Endothelial cell of umbilical vein (primary cell): ENCODE results near the gene UVRAG. TPM values are rescaled to one million over a fixed set of nuclear protein-coding genes. Genes with fewer than 3 reads are reported as not detected.

ENCODE experiments used
- BruUV-seq: library from RNA; stranded (reverse); fragments of 400-500 nt; replicated peaks from 2 replicates; lab custom pipeline; 2021; lab: Mats Ljungman, UMichigan
- CTCF ChIA-PET: fragments of 300-600, 350-600 bp; sonication (Branson Sonifier 250); formaldehyde crosslinking; loops from one replicate; lab custom pipeline; 2021; ENCODE audit warnings: antibody characterized with exemption, inconsistent platforms; lab: Charles Lee
- POLR2A ChIA-PET: fragments of 300-600, 350-600 bp; sonication (Branson Sonifier 250); formaldehyde crosslinking; loops from one replicate; lab custom pipeline; 2021; ENCODE audit warnings: antibody characterized with exemption, inconsistent platforms; lab: Charles Lee
- DNase-seq: peaks from one replicate; pipeline ENCODE4 v3.0.0-alpha.2; 2011; ENCODE audit warnings: low read depth, low spot score
- FAIRE-seq: peaks from 2 replicates; lab custom pipeline; 2011; peaks lifted over from hg19 to GRCh38; lab: Jason Lieb, UNC
- H2AFZ ChIP-seq: 2 replicates; pipeline ENCODE4 v1.6.0; 2012; ENCODE audit warnings: low read depth, low read length, control low read depth, inconsistent platforms
- H3K27ac ChIP-seq: 2 replicates; pipeline ENCODE4 v1.5.1; 2011; ENCODE audit warnings: low read depth, mild to moderate bottlenecking, control low read depth, low read length, moderate library complexity; ENCODE audit not compliant: insufficient read depth
- H3K27me3 ChIP-seq, 2 experiments: 2 replicates each; pipeline versions ENCODE4 v1.6.0 to v1.6.1; 2011; ENCODE audit warnings: low read length in 2 of 2, mixed read lengths in 1 of 2; ENCODE audit not compliant: control insufficient read depth in 2 of 2, insufficient read depth in 2 of 2
- H3K36me3 ChIP-seq, 2 experiments: 2 replicates in 1 of 2; 3 replicates in 1 of 2; pipeline ENCODE4 v1.5.1; 2011; ENCODE audit warnings: low read length in 2 of 2, mild to moderate bottlenecking in 1 of 2, moderate library complexity in 1 of 2; ENCODE audit not compliant: control insufficient read depth in 2 of 2, insufficient read depth in 2 of 2; ENCODE audit errors: extremely low read depth in 1 of 2
- H3K4me1 ChIP-seq: 3 replicates; pipeline ENCODE4 v1.5.1; 2011; ENCODE audit warnings: mild to moderate bottlenecking, low read length; ENCODE audit not compliant: control insufficient read depth, insufficient read depth; ENCODE audit errors: extremely low read depth
- H3K4me2 ChIP-seq: 2 replicates; pipeline ENCODE4 v1.6.1; 2011; ENCODE audit warnings: low read length, control low read depth, mixed read lengths; ENCODE audit not compliant: insufficient read depth
- H3K4me3 ChIP-seq, 3 experiments: fragments of 200-600 bp in 1 of 3; sonication (generic), shearing (Covaris generic) in 1 of 3; replicated peaks in 1 of 3; 2 replicates each; pipeline ENCODE4 v1.5.1; 2011 to 2016; ENCODE audit warnings: control low read depth in 3 of 3, low read length in 3 of 3, mild to moderate bottlenecking in 2 of 3, inconsistent platforms in 1 of 3, low read depth in 1 of 3, moderate library complexity in 1 of 3; ENCODE audit not compliant: insufficient read depth in 1 of 3
- H3K79me2 ChIP-seq: 2 replicates; pipeline ENCODE4 v1.6.0; 2012; ENCODE audit warnings: low read length, inconsistent platforms; ENCODE audit not compliant: control insufficient read depth, insufficient read depth
- H3K9ac ChIP-seq: replicated peaks from 2 replicates; pipeline ENCODE3; 2011; ENCODE audit warnings: low read length, control low read depth; ENCODE audit not compliant: insufficient read depth; ENCODE audit errors: extremely low read depth
- H3K9me1 ChIP-seq: replicated peaks from 3 replicates; pipeline ENCODE4 v1.6.0; 2011; ENCODE audit warnings: mild to moderate bottlenecking, low read length; ENCODE audit not compliant: control insufficient read depth, insufficient read depth; ENCODE audit errors: extremely low read depth
- H3K9me3 ChIP-seq: replicated peaks from 2 replicates; pipeline ENCODE4 v1.5.1; 2012; ENCODE audit warnings: low read length, inconsistent platforms; ENCODE audit not compliant: control insufficient read depth, insufficient read depth
- H4K20me1 ChIP-seq: replicated peaks from 2 replicates; pipeline ENCODE3; 2011; ENCODE audit warnings: mild to moderate bottlenecking, low read length; ENCODE audit not compliant: control insufficient read depth, insufficient read depth; ENCODE audit errors: extremely low read depth
- EZH2 ChIP-seq: IDR thresholded peaks from 2 replicates; pipeline ENCODE4 v1.6.1; 2012; ENCODE audit warnings: borderline replicate concordance, low read depth, mild to moderate bottlenecking, moderate library complexity, low read length, inconsistent platforms; ENCODE audit not compliant: severe bottlenecking
- FOS ChIP-seq: IDR thresholded peaks from 2 replicates; pipeline ENCODE4 v1.6.1; 2011; ENCODE audit warnings: mild to moderate bottlenecking, low read length, moderate library complexity, borderline replicate concordance; ENCODE audit not compliant: insufficient read depth
- GATA2 ChIP-seq: IDR thresholded peaks from 2 replicates; pipeline ENCODE4 v1.7.0; 2011; ENCODE audit warnings: low read depth, mild to moderate bottlenecking, moderate library complexity, mixed read lengths, low read length; ENCODE audit not compliant: insufficient read length, insufficient read depth
- JUN ChIP-seq: IDR thresholded peaks from 2 replicates; pipeline ENCODE4 v1.6.1; 2011; ENCODE audit warnings: borderline replicate concordance, low read depth; ENCODE audit not compliant: insufficient read length, insufficient read depth
- MYC ChIP-seq: IDR thresholded peaks from one replicate; pipeline ENCODE4 v1.6.1; 2011; ENCODE audit warnings: mild to moderate bottlenecking, low read depth, low read length
- POLR2A ChIP-seq: IDR thresholded peaks from 2 replicates; pipeline ENCODE4 v1.6.1; 2012; ENCODE audit warnings: low read depth, mild to moderate bottlenecking, control low read depth, low read length
- POLR2AphosphoS5 ChIP-seq: IDR thresholded peaks from 2 replicates; pipeline ENCODE4 v1.6.1; 2012; ENCODE audit warnings: low read depth, mild to moderate bottlenecking, control low read depth, low read length, moderate library complexity; ENCODE audit not compliant: insufficient read depth
- dilution Hi-C: fragments of 300-500 bp; cut with MboI; formaldehyde crosslinking; loops from one replicate; pipeline ENCODE4 v1.15.0; 2019; ENCODE audit warnings: low sequenced_read_pairs; ENCODE audit not compliant: extremely low pct_ligation_motif_present
- intact Hi-C: fragments of 100-400 bp; cut with micrococcal nuclease; formaldehyde crosslinking; loops from one replicate; pipeline ENCODE4 v1.10.0; 2022
- polyA plus RNA-seq, 4 experiments: library from polyadenylated mRNA; depleted of rRNA in 3 of 4; stranded (reverse) in 3 of 4; unstranded in 1 of 4; fragments of >200 nt; gene quantifications; 2 replicates each; pipeline versions ENCODE4 v1.2.1 to v1.2.3, GENCODE V29; 2011 to 2012; ENCODE audit warnings: missing spikeins in 1 of 4
- total RNA-seq: library from RNA; stranded (reverse); gene quantifications from 2 replicates; pipeline ENCODE4 v1.2.3, GENCODE V29; 2021
- TF ChIP-seq, protein P1 (sequence below), 2 donors: IDR thresholded peaks; 1 replicate in 1 of 2; 2 replicates in 1 of 2; pipeline ENCODE4 v1.5.1; 2011; ENCODE audit warnings: low read length in 2 of 2, mild to moderate bottlenecking in 2 of 2, moderate library complexity in 2 of 2, control low read depth in 1 of 2, inconsistent platforms in 1 of 2, low read depth in 1 of 2; ENCODE audit not compliant: insufficient read depth in 1 of 2; ENCODE audit errors: extremely low read depth in 1 of 2
- TF ChIP-seq, protein P2 (sequence below): IDR thresholded peaks from 2 replicates; pipeline ENCODE4 v1.6.1; 2011; ENCODE audit not compliant: insufficient read depth, insufficient read length

UVRAG gene
- total and polyA plus RNA-seq, 2 donors (not counting 3 experiments of a cell fraction or from before 2014, with no cell fraction given), result 21.2 to 65.6 TPM

- H3K4me2 ChIP-seq, result no peak overlapping the region
- DNase-seq (no peak), FAIRE-seq (no peak)
- H3K9me3 ChIP-seq, result no peaks in the 10 kb centered on the region
- H3K9ac ChIP-seq, result no peak overlapping the region
- no peaks in the 10 kb centered on the region for H3K79me2 ChIP-seq
- no peaks in the 10 kb centered on the region for H3K9me1 ChIP-seq
- no peak overlapping the region for H3K4me3 ChIP-seq
- BruUV-seq, result no TSS peak
- dilution Hi-C loops (no loop called here), intact Hi-C loops (no loop called here)
- H3K27me3 ChIP-seq, result no peaks in the 10 kb centered on the region
- TF ChIP-seq, protein P1, sequence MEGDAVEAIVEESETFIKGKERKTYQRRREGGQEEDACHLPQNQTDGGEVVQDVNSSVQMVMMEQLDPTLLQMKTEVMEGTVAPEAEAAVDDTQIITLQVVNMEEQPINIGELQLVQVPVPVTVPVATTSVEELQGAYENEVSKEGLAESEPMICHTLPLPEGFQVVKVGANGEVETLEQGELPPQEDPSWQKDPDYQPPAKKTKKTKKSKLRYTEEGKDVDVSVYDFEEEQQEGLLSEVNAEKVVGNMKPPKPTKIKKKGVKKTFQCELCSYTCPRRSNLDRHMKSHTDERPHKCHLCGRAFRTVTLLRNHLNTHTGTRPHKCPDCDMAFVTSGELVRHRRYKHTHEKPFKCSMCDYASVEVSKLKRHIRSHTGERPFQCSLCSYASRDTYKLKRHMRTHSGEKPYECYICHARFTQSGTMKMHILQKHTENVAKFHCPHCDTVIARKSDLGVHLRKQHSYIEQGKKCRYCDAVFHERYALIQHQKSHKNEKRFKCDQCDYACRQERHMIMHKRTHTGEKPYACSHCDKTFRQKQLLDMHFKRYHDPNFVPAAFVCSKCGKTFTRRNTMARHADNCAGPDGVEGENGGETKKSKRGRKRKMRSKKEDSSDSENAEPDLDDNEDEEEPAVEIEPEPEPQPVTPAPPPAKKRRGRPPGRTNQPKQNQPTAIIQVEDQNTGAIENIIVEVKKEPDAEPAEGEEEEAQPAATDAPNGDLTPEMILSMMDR (IDR thresholded peaks at IDR 0.05; ENCODE audit: extremely low read depth in 1 of 2, insufficient read depth in 1 of 2, low read depth in 1 of 2, low read length in 2 of 2), result no peak
- no peak for TF ChIP-seq FOS
- no peak for TF ChIP-seq JUN
- TF ChIP-seq EZH2, result no peak
- TF ChIP-seq, protein P2, sequence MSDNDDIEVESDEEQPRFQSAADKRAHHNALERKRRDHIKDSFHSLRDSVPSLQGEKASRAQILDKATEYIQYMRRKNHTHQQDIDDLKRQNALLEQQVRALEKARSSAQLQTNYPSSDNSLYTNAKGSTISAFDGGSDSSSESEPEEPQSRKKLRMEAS, result no peak
- TF ChIP-seq POLR2A, result no peak
- TF ChIP-seq POLR2AphosphoS5, result no peak
- no peak for TF ChIP-seq MYC
- TF ChIP-seq GATA2, result no peak
- CTCF ChIA-PET, result interaction anchor here (1.0 to 3.0 kb wide), 3 partner anchors 8 to 9 kb away, joined by 3 to 21 read pairs (median 3); no protein-coding TSS in a partner anchor
- no peak overlapping the region for H2AFZ ChIP-seq
- H4K20me1 ChIP-seq, result no peaks in the 10 kb centered on the region
- H3K36me3 ChIP-seq, result peaks cover 7 to 26% of the 10 kb centered on the region in 2 experiments
- no peak overlapping the region for H3K27ac ChIP-seq
- no peaks in the 10 kb centered on the region for H3K4me1 ChIP-seq
- POLR2A ChIA-PET, result no interaction called here
Measured at GRCh38 chr11:76143274-76143673, 328.3 kb downstream of the UVRAG start.
